Measurements from ENCODE around the gene RASGRF2.

- no peak for TF ChIP-seq CTCF (IDR thresholded peaks at IDR 0.05; ENCODE audit: low read depth, low read length)
- no peak for TF ChIP-seq POLR2A (IDR thresholded peaks at IDR 0.05; ENCODE audit: extremely low read depth, insufficient read length)
- TF ChIP-seq MAX (IDR thresholded peaks at IDR 0.05; ENCODE audit: low read depth, low read length) = no peak
- no peak for TF ChIP-seq MYC (IDR thresholded peaks at IDR 0.05; ENCODE audit: low read depth, low read length)
These were observed 161.1 kb downstream of the RASGRF2 start for GRCh38 chr5:81121273-81121672.
